ENCODE results near the gene TLE1. TPM values are rescaled to one million over a fixed set of nuclear protein-coding genes. Genes with fewer than 3 reads are reported as not detected.

Gene TLE1
- total RNA-seq, 1 experiment from 2014 or later: 17.3 TPM

DNA sequence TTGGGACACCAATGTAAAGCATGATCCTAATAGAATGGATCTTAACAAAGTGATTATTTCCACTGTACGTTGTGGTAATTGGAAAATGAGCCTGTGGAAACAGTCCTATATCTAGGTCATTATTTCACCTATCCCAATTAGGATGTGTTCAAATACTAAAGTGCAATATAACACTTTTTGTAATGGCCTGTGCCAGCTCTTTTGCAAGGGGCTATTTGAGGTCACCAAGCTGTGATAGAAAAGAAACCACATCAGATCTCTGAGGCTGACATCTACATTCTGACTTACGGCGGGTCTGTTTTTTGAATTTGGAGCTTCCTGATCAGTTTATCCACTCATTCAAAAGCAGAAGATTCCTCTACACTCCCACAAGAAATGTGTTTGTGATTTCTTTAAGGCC, 150.0 kb downstream of the TLE1 start:
- Histone ChIP-seq H3K9ac (ENCODE audit: low read length) (no peak overlapping the region), H3K9me3 (ENCODE audit: control insufficient read depth in 1 of 2, insufficient read depth in 1 of 2, low read depth in 1 of 2, low read length in 2 of 2) (no peaks in the 10 kb centered on the region), H2AFZ (ENCODE audit: low read depth, low read length, poor library complexity, severe bottlenecking) (no peak overlapping the region), H3K9me2 (ENCODE audit: insufficient read depth) (no peaks in the 10 kb centered on the region), H3K27ac (ENCODE audit: low read depth, low read length) (no peak overlapping the region), H3K36me3 (ENCODE audit: control insufficient read depth in 1 of 2, insufficient read depth in 2 of 2, low read length in 2 of 2) (no peaks in the 10 kb centered on the region), H3K4me3 (replicated peaks in 1 of 2; ENCODE audit: low read depth in 1 of 2, low read length in 2 of 2) (no peak overlapping the region), H3K4me1 (ENCODE audit: control insufficient read depth in 1 of 2, insufficient read depth in 2 of 2, low read length in 2 of 2) (no peaks in the 10 kb centered on the region; a peak in 1 of 4 replicates), H3K4me2 (ENCODE audit: low read length) (no peak overlapping the region), H4K20me1 (ENCODE audit: insufficient read depth) (no peaks in the 10 kb centered on the region), H3K79me2 (ENCODE audit: insufficient read depth, low read length) (no peaks in the 10 kb centered on the region), H3K27me3 (ENCODE audit: insufficient read depth, low read length) (no peaks in the 10 kb centered on the region)
- TF ChIP-seq, protein P1, sequence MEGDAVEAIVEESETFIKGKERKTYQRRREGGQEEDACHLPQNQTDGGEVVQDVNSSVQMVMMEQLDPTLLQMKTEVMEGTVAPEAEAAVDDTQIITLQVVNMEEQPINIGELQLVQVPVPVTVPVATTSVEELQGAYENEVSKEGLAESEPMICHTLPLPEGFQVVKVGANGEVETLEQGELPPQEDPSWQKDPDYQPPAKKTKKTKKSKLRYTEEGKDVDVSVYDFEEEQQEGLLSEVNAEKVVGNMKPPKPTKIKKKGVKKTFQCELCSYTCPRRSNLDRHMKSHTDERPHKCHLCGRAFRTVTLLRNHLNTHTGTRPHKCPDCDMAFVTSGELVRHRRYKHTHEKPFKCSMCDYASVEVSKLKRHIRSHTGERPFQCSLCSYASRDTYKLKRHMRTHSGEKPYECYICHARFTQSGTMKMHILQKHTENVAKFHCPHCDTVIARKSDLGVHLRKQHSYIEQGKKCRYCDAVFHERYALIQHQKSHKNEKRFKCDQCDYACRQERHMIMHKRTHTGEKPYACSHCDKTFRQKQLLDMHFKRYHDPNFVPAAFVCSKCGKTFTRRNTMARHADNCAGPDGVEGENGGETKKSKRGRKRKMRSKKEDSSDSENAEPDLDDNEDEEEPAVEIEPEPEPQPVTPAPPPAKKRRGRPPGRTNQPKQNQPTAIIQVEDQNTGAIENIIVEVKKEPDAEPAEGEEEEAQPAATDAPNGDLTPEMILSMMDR (IDR thresholded peaks at IDR 0.05 in 2 of 3, conservative IDR thresholded peaks at IDR 0.05 in 1 of 3; ENCODE audit: borderline replicate concordance in 1 of 3, insufficient read depth in 1 of 3, low read depth in 2 of 3, low read length in 2 of 3): no peak
- TF ChIP-seq YY1 (IDR thresholded peaks at IDR 0.05; ENCODE audit: extremely low read depth, insufficient replicate concordance, low read depth, low read length) (no peak), EGR1 (IDR thresholded peaks at IDR 0.05; ENCODE audit: low read depth) (no peak), JUND (IDR thresholded peaks at IDR 0.05) (no peak)
- DNase-seq (ENCODE audit: low read depth, low spot score): no peak
- POLR2A ChIA-PET: no interaction called here
- intact Hi-C loops (cut with micrococcal nuclease): no loop called here
- CTCF ChIA-PET: interaction anchor here (1.2 kb wide), 1 partner anchor 17 kb away, joined by 6 read pairs; no protein-coding TSS in a partner anchor
- no TSS peak for BruUV-seq (replicated peaks)
- RAD21 ChIA-PET (ENCODE audit: low non-redundant PET in 1 of 2, low total read pairs in 2 of 2, uncharacterized antibody in 2 of 2, unreplicated experiment in 2 of 2): no interaction called here
- ATAC-seq: no peak

DNA sequence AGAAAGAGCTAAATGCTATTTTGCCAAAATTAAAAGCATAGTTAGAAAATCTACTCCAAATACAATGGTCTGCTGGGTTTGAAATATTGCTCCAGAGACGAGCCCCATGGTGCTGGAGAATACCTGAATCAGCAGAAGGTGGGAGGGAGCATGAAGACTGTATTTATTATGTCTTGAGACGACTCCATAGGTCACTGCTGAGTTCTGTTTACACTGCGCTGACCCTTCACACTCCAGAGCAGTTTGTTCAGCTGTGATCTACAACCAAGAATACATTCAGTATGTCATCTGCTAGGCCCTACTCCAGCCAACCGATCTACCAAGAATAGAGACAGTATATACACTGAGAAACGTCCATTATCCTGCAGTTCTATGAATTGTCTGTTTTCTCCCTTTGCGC, 150.5 kb downstream of the TLE1 start:
- no peaks in the 10 kb centered on the region for H3K27me3 ChIP-seq (ENCODE audit: insufficient read depth, low read length)
- ChIA-PET POLR2A (no interaction called here), CTCF (interaction anchor here (1.2 kb wide), 1 partner anchor 16 kb away, joined by 6 read pairs; no protein-coding TSS in a partner anchor), RAD21 (ENCODE audit: low non-redundant PET in 1 of 2, low total read pairs in 2 of 2, uncharacterized antibody in 2 of 2, unreplicated experiment in 2 of 2) (interaction anchor here in 1 of 2 experiments (0.6 kb wide), 1 partner anchor 23 kb away, joined by 3 read pairs; no protein-coding TSS in a partner anchor)
- no peaks in the 10 kb centered on the region for H3K79me2 ChIP-seq (ENCODE audit: insufficient read depth, low read length)
- ATAC-seq (no peak), DNase-seq (ENCODE audit: low read depth, low spot score) (no peak)
- H3K9me2 ChIP-seq (ENCODE audit: insufficient read depth): no peaks in the 10 kb centered on the region
- no peak overlapping the region for H2AFZ ChIP-seq (ENCODE audit: low read depth, low read length, poor library complexity, severe bottlenecking)
- H3K4me3 ChIP-seq (replicated peaks in 1 of 2; ENCODE audit: low read depth in 1 of 2, low read length in 2 of 2): no peak overlapping the region
- H4K20me1 ChIP-seq (ENCODE audit: insufficient read depth): no peaks in the 10 kb centered on the region
- H3K4me2 ChIP-seq (ENCODE audit: low read length): no peak overlapping the region
- intact Hi-C loops (cut with micrococcal nuclease): no loop called here
- BruUV-seq (replicated peaks): no TSS peak
- no peaks in the 10 kb centered on the region; a peak in 1 of 4 replicates for H3K4me1 ChIP-seq (ENCODE audit: control insufficient read depth in 1 of 2, insufficient read depth in 2 of 2, low read length in 2 of 2)
- H3K9me3 ChIP-seq (ENCODE audit: control insufficient read depth in 1 of 2, insufficient read depth in 1 of 2, low read depth in 1 of 2, low read length in 2 of 2): no peaks in the 10 kb centered on the region
- no peak overlapping the region for H3K27ac ChIP-seq (ENCODE audit: low read depth, low read length)
- no peak overlapping the region for H3K9ac ChIP-seq (ENCODE audit: low read length)
- H3K36me3 ChIP-seq (ENCODE audit: control insufficient read depth in 1 of 2, insufficient read depth in 2 of 2, low read length in 2 of 2): no peaks in the 10 kb centered on the region
- TF ChIP-seq JUND (IDR thresholded peaks at IDR 0.05) (no peak), SIN3A (IDR thresholded peaks at IDR 0.05; ENCODE audit: low read depth) (no peak), EZH2 (IDR thresholded peaks at IDR 0.05) (no peak), YY1 (IDR thresholded peaks at IDR 0.05; ENCODE audit: extremely low read depth, insufficient replicate concordance, low read depth, low read length) (no peak), POLR2AphosphoS5 (IDR thresholded peaks at IDR 0.05; ENCODE audit: low read depth, low read length) (no peak), POLR2A (IDR thresholded peaks at IDR 0.05; ENCODE audit: borderline replicate concordance, extremely low read depth, insufficient read depth, insufficient read length) (no peak), ZFX (IDR thresholded peaks at IDR 0.05) (no peak)
- TF ChIP-seq, protein P2, sequence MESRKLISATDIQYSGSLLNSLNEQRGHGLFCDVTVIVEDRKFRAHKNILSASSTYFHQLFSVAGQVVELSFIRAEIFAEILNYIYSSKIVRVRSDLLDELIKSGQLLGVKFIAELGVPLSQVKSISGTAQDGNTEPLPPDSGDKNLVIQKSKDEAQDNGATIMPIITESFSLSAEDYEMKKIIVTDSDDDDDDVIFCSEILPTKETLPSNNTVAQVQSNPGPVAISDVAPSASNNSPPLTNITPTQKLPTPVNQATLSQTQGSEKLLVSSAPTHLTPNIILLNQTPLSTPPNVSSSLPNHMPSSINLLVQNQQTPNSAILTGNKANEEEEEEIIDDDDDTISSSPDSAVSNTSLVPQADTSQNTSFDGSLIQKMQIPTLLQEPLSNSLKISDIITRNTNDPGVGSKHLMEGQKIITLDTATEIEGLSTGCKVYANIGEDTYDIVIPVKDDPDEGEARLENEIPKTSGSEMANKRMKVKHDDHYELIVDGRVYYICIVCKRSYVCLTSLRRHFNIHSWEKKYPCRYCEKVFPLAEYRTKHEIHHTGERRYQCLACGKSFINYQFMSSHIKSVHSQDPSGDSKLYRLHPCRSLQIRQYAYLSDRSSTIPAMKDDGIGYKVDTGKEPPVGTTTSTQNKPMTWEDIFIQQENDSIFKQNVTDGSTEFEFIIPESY (IDR thresholded peaks at IDR 0.05; ENCODE audit: extremely low read depth, insufficient replicate concordance, low read length): no peak
- TF ChIP-seq, protein P1 (IDR thresholded peaks at IDR 0.05 in 2 of 3, conservative IDR thresholded peaks at IDR 0.05 in 1 of 3; ENCODE audit: borderline replicate concordance in 1 of 3, insufficient read depth in 1 of 3, low read depth in 2 of 3, low read length in 2 of 3): no peak

All from HCT116 (cell line).